GM18520 (cell line): ENCODE results near the gene CHRM4.
"Not testable (repeated sequence)": the region's sequence is repeated elsewhere in the genome, so short reads cannot be mapped to it uniquely, and the experiment has no call there.

ENCODE experiments used
- ATAC-seq: cut with Tn5 transposase; IDR thresholded peaks from one replicate; pipeline ENCODE4 v1.9.1; 2021; ENCODE audit not compliant: unreplicated experiment

Gene CHRM4

GRCh38 chr11:46382646-46383403 lies 8.8 kb downstream of the CHRM4 start:
- ATAC-seq = no peak

- ATAC-seq = no peak
These were observed 9.5 kb downstream of the CHRM4 start for GRCh38 chr11:46381819-46382645.

GRCh38 chr11:46381048-46381818 lies 10.3 kb downstream of the CHRM4 start, which contains the start of gene MDK:
Gene MDK, plus strand, starts transcription at chr11:46381669. Its CDS starts 389 bp downstream, at chr11:46382058.
- ATAC-seq = no peak

GRCh38 chr11:46380340-46381047 lies 11.1 kb downstream of the CHRM4 start:
- no peak for ATAC-seq

- not testable (repeated sequence) for ATAC-seq
These were observed 11.9 kb downstream of the CHRM4 start for GRCh38 chr11:46379482-46380293.

- ATAC-seq = no peak
These were observed 12.6 kb downstream of the CHRM4 start for GRCh38 chr11:46378811-46379481.

- ATAC-seq = no peak
These were observed 13.3 kb downstream of the CHRM4 start for GRCh38 chr11:46378296-46378695.

- ATAC-seq = no peak
These were observed 13.7 kb downstream of the CHRM4 start for GRCh38 chr11:46377831-46378230.

GRCh38 chr11:46377290-46377689 lies 14.3 kb downstream of the CHRM4 start:
- no peak for ATAC-seq

GRCh38 chr11:46376258-46377050 lies 15.1 kb downstream of the CHRM4 start:
- ATAC-seq = no peak

GRCh38 chr11:46375392-46376101 lies 16.0 kb downstream of the CHRM4 start:
- ATAC-seq = no peak

- no peak for ATAC-seq
These were observed 16.8 kb downstream of the CHRM4 start for GRCh38 chr11:46374815-46375214.

- no peak for ATAC-seq
These were observed 17.5 kb downstream of the CHRM4 start for GRCh38 chr11:46373787-46374740.

GRCh38 chr11:46372501-46372900 lies 19.1 kb downstream of the CHRM4 start:
- ATAC-seq = not testable (repeated sequence)

- ATAC-seq = no peak
These were observed 19.5 kb downstream of the CHRM4 start for GRCh38 chr11:46372086-46372485.

GRCh38 chr11:46371262-46371661 lies 20.3 kb downstream of the CHRM4 start:
- not testable (repeated sequence) for ATAC-seq

- ATAC-seq = no peak
These were observed 21.3 kb downstream of the CHRM4 start for GRCh38 chr11:46370253-46370652.
